ENCODE measurements around the gene SMAD1.
"Not testable (repeated sequence)": the region's sequence is repeated elsewhere in the genome, so short reads cannot be mapped to it uniquely, and the experiment has no call there.

Gene SMAD1

DNA sequence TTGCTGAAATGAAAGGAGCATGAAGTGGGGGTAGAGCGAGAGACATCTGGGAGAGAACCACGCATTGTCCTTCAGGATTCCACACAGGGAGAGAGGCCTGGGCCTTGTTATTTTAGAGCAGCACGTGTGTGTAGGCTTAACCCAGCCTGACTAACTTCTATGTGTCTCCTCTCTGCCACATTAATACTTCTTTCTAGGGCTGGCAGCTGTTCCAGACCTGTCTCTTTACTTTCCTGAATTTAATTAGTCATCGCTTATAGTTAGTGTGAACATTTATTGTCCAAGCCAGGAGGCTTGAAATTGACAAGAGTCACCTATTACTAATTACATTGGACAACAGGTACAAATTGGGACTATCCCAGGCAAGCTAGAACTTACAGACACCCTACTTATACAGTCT lies 51.3 kb downstream of the SMAD1 start:
- Histone ChIP-seq H3K4me3 (ENCODE audit: low read length) (no peak overlapping the region), H3K9me2 (replicated peaks; ENCODE audit: insufficient read depth, low read length) (no peaks in the 10 kb centered on the region), H3K27me3 (replicated peaks; ENCODE audit: insufficient read depth, low read length) (no peaks in the 10 kb centered on the region), H4K20me1 (ENCODE audit: insufficient read depth, low read length) (no peaks in the 10 kb centered on the region), H3K27ac (ENCODE audit: low read length) (no peak overlapping the region), H3K79me2 (ENCODE audit: low read length) (peaks cover 7% of the 10 kb centered on the region), H3K4me2 (ENCODE audit: low read depth, low read length) (no peak overlapping the region), H3F3A (ENCODE audit: insufficient read depth, low read length) (no peaks in the 10 kb centered on the region), H2AFZ (ENCODE audit: low read length) (no peak overlapping the region), H3K9me3 (replicated peaks; ENCODE audit: insufficient read depth, low read length) (no peaks in the 10 kb centered on the region), H3K36me3 (replicated peaks; ENCODE audit: insufficient read depth, low read length) (no peaks in the 10 kb centered on the region), H3K9ac (ENCODE audit: low read length) (no peak overlapping the region), H3K4me1 (ENCODE audit: low read length) (peaks cover 27% of the 10 kb centered on the region)
- no peak for TF ChIP-seq EZH2 (optimal IDR thresholded peaks at IDR 0.05; ENCODE audit: low read depth, low read length)
- TF ChIP-seq EZH2phosphoT487 (IDR thresholded peaks at IDR 0.05; ENCODE audit: low read length) = no peak
- TF ChIP-seq, protein P1, sequence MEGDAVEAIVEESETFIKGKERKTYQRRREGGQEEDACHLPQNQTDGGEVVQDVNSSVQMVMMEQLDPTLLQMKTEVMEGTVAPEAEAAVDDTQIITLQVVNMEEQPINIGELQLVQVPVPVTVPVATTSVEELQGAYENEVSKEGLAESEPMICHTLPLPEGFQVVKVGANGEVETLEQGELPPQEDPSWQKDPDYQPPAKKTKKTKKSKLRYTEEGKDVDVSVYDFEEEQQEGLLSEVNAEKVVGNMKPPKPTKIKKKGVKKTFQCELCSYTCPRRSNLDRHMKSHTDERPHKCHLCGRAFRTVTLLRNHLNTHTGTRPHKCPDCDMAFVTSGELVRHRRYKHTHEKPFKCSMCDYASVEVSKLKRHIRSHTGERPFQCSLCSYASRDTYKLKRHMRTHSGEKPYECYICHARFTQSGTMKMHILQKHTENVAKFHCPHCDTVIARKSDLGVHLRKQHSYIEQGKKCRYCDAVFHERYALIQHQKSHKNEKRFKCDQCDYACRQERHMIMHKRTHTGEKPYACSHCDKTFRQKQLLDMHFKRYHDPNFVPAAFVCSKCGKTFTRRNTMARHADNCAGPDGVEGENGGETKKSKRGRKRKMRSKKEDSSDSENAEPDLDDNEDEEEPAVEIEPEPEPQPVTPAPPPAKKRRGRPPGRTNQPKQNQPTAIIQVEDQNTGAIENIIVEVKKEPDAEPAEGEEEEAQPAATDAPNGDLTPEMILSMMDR (IDR thresholded peaks at IDR 0.05; ENCODE audit: low read length) = no peak
- DNase-seq = no peak

DNA sequence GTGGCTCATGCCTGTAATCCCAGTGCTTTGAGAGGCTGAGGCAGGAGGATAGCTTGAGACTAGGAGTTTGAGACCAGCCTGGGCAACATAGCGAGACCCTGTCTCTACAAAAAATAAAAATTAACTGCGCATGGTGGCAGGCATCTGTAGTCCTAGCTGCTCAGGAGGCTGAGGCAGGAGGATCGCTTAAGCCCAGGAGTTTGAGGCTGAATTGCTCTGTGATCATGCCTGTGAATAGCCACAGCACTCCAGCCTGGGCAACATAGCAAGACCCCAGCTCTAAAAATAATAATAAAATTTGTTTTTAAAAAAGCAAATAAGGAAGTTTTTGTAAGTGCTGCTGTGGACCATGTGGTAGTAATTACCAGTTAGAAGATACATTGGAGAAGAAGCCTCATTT lies 51.8 kb downstream of the SMAD1 start:
- not testable (repeated sequence) for H4K20me1 ChIP-seq (ENCODE audit: insufficient read depth, low read length); H3K4me3 ChIP-seq (ENCODE audit: low read length); H3K4me2 ChIP-seq (ENCODE audit: low read depth, low read length); H2AFZ ChIP-seq (ENCODE audit: low read length); H3K27me3 ChIP-seq (replicated peaks; ENCODE audit: insufficient read depth, low read length); H3K36me3 ChIP-seq (replicated peaks; ENCODE audit: insufficient read depth, low read length); H3K9me2 ChIP-seq (replicated peaks; ENCODE audit: insufficient read depth, low read length); H3K79me2 ChIP-seq (ENCODE audit: low read length); H3K9ac ChIP-seq (ENCODE audit: low read length); H3F3A ChIP-seq (ENCODE audit: insufficient read depth, low read length); H3K9me3 ChIP-seq (replicated peaks; ENCODE audit: insufficient read depth, low read length); H3K27ac ChIP-seq (ENCODE audit: low read length); DNase-seq
- peaks cover 27% of the 10 kb centered on the region for H3K4me1 ChIP-seq (ENCODE audit: low read length)

DNA sequence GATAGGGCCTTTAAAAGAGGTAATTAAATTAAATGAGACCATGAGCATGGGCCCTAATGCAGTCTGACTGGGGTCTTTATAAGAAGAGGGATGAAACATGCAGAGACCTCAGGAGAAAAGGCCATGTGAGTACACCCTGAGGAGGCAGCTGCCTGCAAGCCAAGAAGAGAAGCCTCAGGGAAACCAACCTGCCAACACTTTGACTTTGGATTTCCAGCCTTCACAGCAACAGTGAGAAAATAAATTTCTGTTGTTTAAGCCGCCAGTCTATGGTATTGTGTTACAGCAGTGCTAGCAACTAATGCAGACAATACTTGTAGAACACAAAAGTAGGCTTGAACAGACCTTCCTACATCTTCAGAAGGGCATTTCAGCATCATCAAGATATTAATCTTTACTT lies 52.3 kb downstream of the SMAD1 start:
- Histone ChIP-seq H3K36me3 (replicated peaks; ENCODE audit: insufficient read depth, low read length) (no peaks in the 10 kb centered on the region), H3K27ac (ENCODE audit: low read length) (no peak overlapping the region), H3K9ac (ENCODE audit: low read length) (no peak overlapping the region), H3K4me3 (ENCODE audit: low read length) (no peak overlapping the region), H3K4me1 (ENCODE audit: low read length) (peaks cover 24% of the 10 kb centered on the region), H4K20me1 (ENCODE audit: insufficient read depth, low read length) (no peaks in the 10 kb centered on the region), H3K27me3 (replicated peaks; ENCODE audit: insufficient read depth, low read length) (no peaks in the 10 kb centered on the region), H2AFZ (ENCODE audit: low read length) (no peak overlapping the region), H3F3A (ENCODE audit: insufficient read depth, low read length) (no peaks in the 10 kb centered on the region), H3K9me2 (replicated peaks; ENCODE audit: insufficient read depth, low read length) (no peaks in the 10 kb centered on the region), H3K9me3 (replicated peaks; ENCODE audit: insufficient read depth, low read length) (no peaks in the 10 kb centered on the region), H3K4me2 (ENCODE audit: low read depth, low read length) (no peak overlapping the region), H3K79me2 (ENCODE audit: low read length) (peaks cover 7% of the 10 kb centered on the region)
- DNase-seq = no peak
- TF ChIP-seq, protein P1 (IDR thresholded peaks at IDR 0.05; ENCODE audit: low read length) = no peak
- TF ChIP-seq EZH2phosphoT487 (IDR thresholded peaks at IDR 0.05; ENCODE audit: low read length) (no peak), EZH2 (optimal IDR thresholded peaks at IDR 0.05; ENCODE audit: low read depth, low read length) (no peak)

DNA sequence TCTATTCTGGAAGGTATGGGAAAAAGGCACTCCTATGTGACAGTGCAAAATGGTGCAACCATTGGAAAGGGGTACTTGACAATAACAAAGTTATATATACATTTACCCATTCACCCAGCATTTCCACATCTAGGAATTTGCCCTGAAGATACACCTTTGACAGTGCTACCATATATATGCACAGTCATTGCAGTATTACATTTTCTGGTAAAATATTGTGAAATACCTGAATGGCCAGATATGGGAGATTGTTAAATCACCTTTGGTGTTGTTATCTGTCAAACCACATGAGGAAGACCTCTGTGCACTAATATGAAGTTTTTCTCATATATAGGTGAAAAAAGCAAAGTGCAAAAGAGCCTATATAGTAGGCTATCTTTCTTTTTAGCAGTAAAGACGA lies 53.5 kb downstream of the SMAD1 start:
- TF ChIP-seq, protein P1 (IDR thresholded peaks at IDR 0.05; ENCODE audit: low read length) = no peak
- no peak for TF ChIP-seq EZH2 (optimal IDR thresholded peaks at IDR 0.05; ENCODE audit: low read depth, low read length)
- TF ChIP-seq EZH2phosphoT487 (IDR thresholded peaks at IDR 0.05; ENCODE audit: low read length) = no peak

More for the DNA sequence above, 53.5 kb downstream of the SMAD1 start:
- no peak overlapping the region for H2AFZ ChIP-seq (ENCODE audit: low read length)
- no peak overlapping the region for H3K9ac ChIP-seq (ENCODE audit: low read length)
- H3K36me3 ChIP-seq (replicated peaks; ENCODE audit: insufficient read depth, low read length) = no peaks in the 10 kb centered on the region
- DNase-seq = no peak
- no peak overlapping the region for H3K4me2 ChIP-seq (ENCODE audit: low read depth, low read length)
- H3K9me3 ChIP-seq (replicated peaks; ENCODE audit: insufficient read depth, low read length) = no peaks in the 10 kb centered on the region
- no peak overlapping the region for H3K4me3 ChIP-seq (ENCODE audit: low read length)
- H3K79me2 ChIP-seq (ENCODE audit: low read length) = peaks cover 7% of the 10 kb centered on the region
- no peaks in the 10 kb centered on the region for H3K9me2 ChIP-seq (replicated peaks; ENCODE audit: insufficient read depth, low read length)
- no peak overlapping the region for H3K27ac ChIP-seq (ENCODE audit: low read length)
- H3K27me3 ChIP-seq (replicated peaks; ENCODE audit: insufficient read depth, low read length) = no peaks in the 10 kb centered on the region
- H3K4me1 ChIP-seq (ENCODE audit: low read length) = peaks cover 12% of the 10 kb centered on the region
- no peaks in the 10 kb centered on the region for H4K20me1 ChIP-seq (ENCODE audit: insufficient read depth, low read length)
- H3F3A ChIP-seq (ENCODE audit: insufficient read depth, low read length) = no peaks in the 10 kb centered on the region

Measured in MM.1S (cell line).